ENCODE results near the gene HTT. TPM values are rescaled to one million over a fixed set of nuclear protein-coding genes. Genes with fewer than 3 reads are reported as not detected.

Gene HTT
- total RNA-seq, 1 experiment from 2014 or later: 37.4 TPM

DNA sequence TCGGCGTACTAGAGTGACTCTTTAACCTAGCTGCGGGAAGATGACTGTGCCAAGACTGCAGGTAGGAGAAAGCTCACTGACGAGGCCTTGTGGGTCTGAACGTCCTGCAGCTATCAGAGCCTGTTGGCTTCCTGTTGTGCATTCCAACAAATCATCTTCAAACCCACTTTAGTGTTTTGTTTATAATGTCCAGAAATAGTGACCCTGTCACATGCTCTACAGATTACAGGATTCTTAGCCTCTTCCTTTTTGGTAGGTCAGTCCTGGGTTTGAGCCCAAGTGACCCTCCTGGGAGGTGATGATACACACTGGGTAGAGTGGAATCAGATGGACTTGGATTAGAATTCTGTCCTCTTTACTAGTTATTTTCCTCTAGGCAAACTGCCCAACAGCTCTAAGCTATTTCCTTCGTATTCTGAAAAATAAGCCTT is 33.2 kb downstream of the HTT start:
- Histone ChIP-seq H3K36me3 (ENCODE audit: control insufficient read depth in 1 of 2, insufficient read depth in 2 of 2, low read length in 2 of 2) (peaks cover 16 to 18% of the 10 kb centered on the region in 2 experiments), H2AFZ (ENCODE audit: low read depth, low read length, poor library complexity, severe bottlenecking) (no peak overlapping the region), H4K20me1 (ENCODE audit: insufficient read depth) (no peaks in the 10 kb centered on the region), H3K27me3 (ENCODE audit: insufficient read depth, low read length) (no peaks in the 10 kb centered on the region), H3K4me2 (ENCODE audit: low read length) (no peak overlapping the region), H3K4me1 (ENCODE audit: control insufficient read depth in 1 of 2, insufficient read depth in 2 of 2, low read length in 2 of 2) (peaks cover 0 to 9% of the 10 kb centered on the region in 2 experiments; a peak in 1 of 4 replicates), H3K79me2 (ENCODE audit: insufficient read depth, low read length) (0 out of 2 replicates have a peak, but pooled peaks cover under 1% of the 10 kb centered on the region), H3K9ac (ENCODE audit: low read length) (no peak overlapping the region), H3K27ac (ENCODE audit: low read depth, low read length) (no peak overlapping the region), H3K9me3 (ENCODE audit: control insufficient read depth in 1 of 2, insufficient read depth in 1 of 2, low read depth in 1 of 2, low read length in 2 of 2) (no peaks in the 10 kb centered on the region), H3K9me2 (ENCODE audit: insufficient read depth) (no peaks in the 10 kb centered on the region), H3K4me3 (replicated peaks in 1 of 2; ENCODE audit: low read depth in 1 of 2, low read length in 2 of 2) (no peak overlapping the region)
- POLR2A ChIA-PET: no interaction called here
- BruUV-seq (replicated peaks): no TSS peak
- intact Hi-C loops (cut with micrococcal nuclease): loop anchor here (2.0 kb wide), 1 partner anchor 335 kb away; no protein-coding TSS in a partner anchor
- no peak for TF ChIP-seq EGR1 (IDR thresholded peaks at IDR 0.05; ENCODE audit: low read depth)
- TF ChIP-seq POLR2A (IDR thresholded peaks at IDR 0.05; ENCODE audit: borderline replicate concordance, extremely low read depth, insufficient read depth, insufficient read length): no peak
- TF ChIP-seq FOSL1 (IDR thresholded peaks at IDR 0.05; ENCODE audit: low read depth): no peak
- no peak for TF ChIP-seq JUND (IDR thresholded peaks at IDR 0.05)
- TF ChIP-seq POLR2AphosphoS5 (IDR thresholded peaks at IDR 0.05; ENCODE audit: low read depth, low read length): no peak
- no peak for TF ChIP-seq ELF1 (IDR thresholded peaks at IDR 0.05; ENCODE audit: borderline replicate concordance, low read depth)
- TF ChIP-seq, protein P1, sequence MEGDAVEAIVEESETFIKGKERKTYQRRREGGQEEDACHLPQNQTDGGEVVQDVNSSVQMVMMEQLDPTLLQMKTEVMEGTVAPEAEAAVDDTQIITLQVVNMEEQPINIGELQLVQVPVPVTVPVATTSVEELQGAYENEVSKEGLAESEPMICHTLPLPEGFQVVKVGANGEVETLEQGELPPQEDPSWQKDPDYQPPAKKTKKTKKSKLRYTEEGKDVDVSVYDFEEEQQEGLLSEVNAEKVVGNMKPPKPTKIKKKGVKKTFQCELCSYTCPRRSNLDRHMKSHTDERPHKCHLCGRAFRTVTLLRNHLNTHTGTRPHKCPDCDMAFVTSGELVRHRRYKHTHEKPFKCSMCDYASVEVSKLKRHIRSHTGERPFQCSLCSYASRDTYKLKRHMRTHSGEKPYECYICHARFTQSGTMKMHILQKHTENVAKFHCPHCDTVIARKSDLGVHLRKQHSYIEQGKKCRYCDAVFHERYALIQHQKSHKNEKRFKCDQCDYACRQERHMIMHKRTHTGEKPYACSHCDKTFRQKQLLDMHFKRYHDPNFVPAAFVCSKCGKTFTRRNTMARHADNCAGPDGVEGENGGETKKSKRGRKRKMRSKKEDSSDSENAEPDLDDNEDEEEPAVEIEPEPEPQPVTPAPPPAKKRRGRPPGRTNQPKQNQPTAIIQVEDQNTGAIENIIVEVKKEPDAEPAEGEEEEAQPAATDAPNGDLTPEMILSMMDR (IDR thresholded peaks at IDR 0.05 in 2 of 3, conservative IDR thresholded peaks at IDR 0.05 in 1 of 3; ENCODE audit: borderline replicate concordance in 1 of 3, insufficient read depth in 1 of 3, low read depth in 2 of 3, low read length in 2 of 3): no peak
- TF ChIP-seq SRF (IDR thresholded peaks at IDR 0.05; ENCODE audit: low read depth): no peak
- TF ChIP-seq TCF7L2 (IDR thresholded peaks at IDR 0.05; ENCODE audit: borderline replicate concordance, extremely low read depth, insufficient read depth, insufficient read length): no peak
- no peak for TF ChIP-seq YY1 (IDR thresholded peaks at IDR 0.05; ENCODE audit: extremely low read depth, insufficient replicate concordance, low read depth, low read length)
- TF ChIP-seq, protein P2, sequence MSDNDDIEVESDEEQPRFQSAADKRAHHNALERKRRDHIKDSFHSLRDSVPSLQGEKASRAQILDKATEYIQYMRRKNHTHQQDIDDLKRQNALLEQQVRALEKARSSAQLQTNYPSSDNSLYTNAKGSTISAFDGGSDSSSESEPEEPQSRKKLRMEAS (IDR thresholded peaks at IDR 0.05): no peak
- TF ChIP-seq, protein P3, sequence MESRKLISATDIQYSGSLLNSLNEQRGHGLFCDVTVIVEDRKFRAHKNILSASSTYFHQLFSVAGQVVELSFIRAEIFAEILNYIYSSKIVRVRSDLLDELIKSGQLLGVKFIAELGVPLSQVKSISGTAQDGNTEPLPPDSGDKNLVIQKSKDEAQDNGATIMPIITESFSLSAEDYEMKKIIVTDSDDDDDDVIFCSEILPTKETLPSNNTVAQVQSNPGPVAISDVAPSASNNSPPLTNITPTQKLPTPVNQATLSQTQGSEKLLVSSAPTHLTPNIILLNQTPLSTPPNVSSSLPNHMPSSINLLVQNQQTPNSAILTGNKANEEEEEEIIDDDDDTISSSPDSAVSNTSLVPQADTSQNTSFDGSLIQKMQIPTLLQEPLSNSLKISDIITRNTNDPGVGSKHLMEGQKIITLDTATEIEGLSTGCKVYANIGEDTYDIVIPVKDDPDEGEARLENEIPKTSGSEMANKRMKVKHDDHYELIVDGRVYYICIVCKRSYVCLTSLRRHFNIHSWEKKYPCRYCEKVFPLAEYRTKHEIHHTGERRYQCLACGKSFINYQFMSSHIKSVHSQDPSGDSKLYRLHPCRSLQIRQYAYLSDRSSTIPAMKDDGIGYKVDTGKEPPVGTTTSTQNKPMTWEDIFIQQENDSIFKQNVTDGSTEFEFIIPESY (IDR thresholded peaks at IDR 0.05; ENCODE audit: extremely low read depth, insufficient replicate concordance, low read length): no peak
- TF ChIP-seq EZH2 (IDR thresholded peaks at IDR 0.05): no peak
- TF ChIP-seq, protein P4, sequence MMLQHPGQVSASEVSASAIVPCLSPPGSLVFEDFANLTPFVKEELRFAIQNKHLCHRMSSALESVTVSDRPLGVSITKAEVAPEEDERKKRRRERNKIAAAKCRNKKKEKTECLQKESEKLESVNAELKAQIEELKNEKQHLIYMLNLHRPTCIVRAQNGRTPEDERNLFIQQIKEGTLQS (IDR thresholded peaks at IDR 0.05): no peak
- TF ChIP-seq ZFX (IDR thresholded peaks at IDR 0.05): no peak
- DNase-seq (ENCODE audit: low read depth, low spot score) (no peak), ATAC-seq (no peak)
- CTCF ChIA-PET: interaction anchor here (1.1 to 1.6 kb wide), 2 partner anchors 336 to 773 kb away, joined by 3 to 7 read pairs; no protein-coding TSS in a partner anchor
- RAD21 ChIA-PET (ENCODE audit: low non-redundant PET in 1 of 2, low total read pairs in 2 of 2, uncharacterized antibody in 2 of 2, unreplicated experiment in 2 of 2): no interaction called here
